Measurements from ENCODE around the gene TIGD7.

TIGD7 gene

DNA sequence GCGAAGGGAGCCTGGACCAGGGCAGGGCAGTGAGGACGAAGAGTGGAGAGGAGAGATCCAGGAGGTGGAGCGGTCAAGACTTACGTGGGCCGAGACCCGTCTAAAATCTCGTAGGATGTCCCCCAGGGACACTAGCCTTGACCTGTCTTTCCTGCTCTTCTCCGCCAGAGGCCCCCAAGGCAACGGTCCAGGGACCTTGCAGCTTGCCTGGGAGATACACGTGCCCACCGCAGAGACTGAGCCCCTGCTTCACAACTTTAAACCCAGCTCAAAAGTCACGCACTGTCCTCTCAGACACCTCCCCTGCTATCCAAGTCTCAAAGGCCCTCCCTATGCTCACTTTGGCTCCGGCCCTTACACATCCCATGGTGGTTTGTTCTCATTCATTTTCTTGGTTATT is 9.4 kb downstream of the TIGD7 start:
- H3K27me3 Mint-ChIP-seq, result no peaks in the 10 kb centered on the region
- no peak overlapping the region for H3K4me3 Mint-ChIP-seq
- peaks cover 16% of the 10 kb centered on the region for H3K36me3 Mint-ChIP-seq (ENCODE audit: insufficient read depth)
- peaks cover 0 to 10% of the 10 kb centered on the region in 2 donors for H3K4me1 Mint-ChIP-seq (ENCODE audit: low read depth in 2 of 2)
- no peak for ATAC-seq (replicated peaks)
- no peak for DNase-seq
- H3K9me3 Mint-ChIP-seq, result peaks cover 7 to 20% of the 10 kb centered on the region in 2 donors
- H3K27ac Mint-ChIP-seq, result no peak overlapping the region

DNA sequence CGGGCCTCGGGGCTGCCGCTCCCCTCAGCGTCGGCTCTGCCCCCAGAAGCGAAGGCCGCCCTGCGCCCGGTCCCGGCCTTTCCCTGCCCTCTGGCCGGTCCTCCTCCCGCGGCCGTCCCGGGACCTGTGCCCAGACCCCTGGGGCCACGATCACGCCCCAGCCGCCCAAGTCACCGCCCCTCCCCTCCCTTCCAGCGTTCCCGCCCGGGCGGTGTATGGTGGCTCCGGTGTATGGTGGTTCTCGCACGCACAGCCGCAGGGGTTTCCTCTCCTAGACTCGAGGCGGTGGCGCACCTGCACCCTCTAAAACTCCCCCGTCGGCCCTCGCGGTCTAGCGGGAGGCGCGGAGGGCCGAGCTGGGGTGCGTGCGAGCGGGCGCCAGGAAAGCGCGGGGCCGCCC is 10.0 kb downstream of the TIGD7 start:
- Mint-ChIP-seq H3K4me1 (ENCODE audit: low read depth in 2 of 2) (peaks cover 0 to 10% of the 10 kb centered on the region in 2 donors), H3K4me3 (no peak overlapping the region), H3K9me3 (peaks cover 7 to 16% of the 10 kb centered on the region in 2 donors), H3K27me3 (no peaks in the 10 kb centered on the region), H3K36me3 (ENCODE audit: insufficient read depth) (peaks cover 20% of the 10 kb centered on the region), H3K27ac (no peak overlapping the region)
- ATAC-seq (replicated peaks) (no peak), DNase-seq (no peak)

DNA sequence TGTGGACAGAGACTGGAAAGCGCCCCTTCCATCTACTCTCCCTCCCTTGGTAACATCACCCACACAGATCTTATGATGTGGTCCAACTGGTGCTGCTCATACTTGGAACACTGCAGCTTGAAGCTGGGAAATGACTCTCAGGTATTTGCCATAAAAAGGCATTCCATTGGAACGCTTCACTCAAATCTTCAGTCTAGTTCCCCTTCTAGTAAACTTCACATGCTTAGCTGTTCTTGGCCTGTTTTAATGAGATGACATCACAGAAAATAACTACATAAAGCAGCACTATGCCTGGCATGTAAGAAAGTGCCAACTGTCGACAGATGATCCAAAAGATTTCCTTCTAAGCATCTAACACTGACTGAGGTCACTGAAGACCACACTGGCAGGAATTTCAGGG is 12.6 kb downstream of the TIGD7 start:
- no peak for ATAC-seq (replicated peaks)
- peaks cover 5 to 14% of the 10 kb centered on the region in 2 donors for H3K9me3 Mint-ChIP-seq
- peaks cover 44% of the 10 kb centered on the region for H3K36me3 Mint-ChIP-seq (ENCODE audit: insufficient read depth)

DNA sequence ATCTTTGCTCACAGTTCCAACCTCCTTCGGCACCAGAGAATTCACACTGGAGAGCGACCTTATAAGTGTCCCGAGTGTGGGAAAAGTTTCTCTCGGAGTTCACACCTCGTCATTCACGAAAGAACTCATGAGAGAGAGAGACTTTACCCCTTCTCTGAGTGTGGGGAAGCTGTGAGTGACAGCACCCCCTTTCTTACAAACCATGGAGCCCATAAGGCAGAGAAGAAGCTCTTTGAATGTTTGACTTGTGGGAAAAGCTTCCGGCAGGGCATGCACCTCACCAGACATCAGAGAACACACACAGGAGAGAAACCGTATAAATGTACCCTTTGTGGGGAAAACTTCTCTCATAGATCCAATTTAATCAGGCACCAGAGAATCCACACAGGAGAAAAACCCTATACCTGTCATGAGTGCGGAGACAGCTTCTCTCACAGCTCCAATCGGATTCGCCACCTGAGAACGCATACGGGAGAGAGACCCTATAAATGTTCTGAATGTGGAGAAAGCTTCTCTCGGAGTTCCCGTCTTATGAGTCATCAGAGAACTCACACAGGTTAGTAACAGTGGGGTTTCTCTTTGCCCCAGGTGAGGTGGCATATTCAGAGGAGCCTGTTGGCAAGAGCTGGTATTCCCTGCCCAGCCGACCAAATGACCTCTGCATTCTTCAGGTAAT is 15.1 kb downstream of the TIGD7 start:
- ATAC-seq (replicated peaks) (no peak), DNase-seq (no peak)
- Mint-ChIP-seq H3K36me3 (ENCODE audit: insufficient read depth) (peaks cover 59% of the 10 kb centered on the region), H3K27ac (no peak overlapping the region), H3K4me3 (no peak overlapping the region), H3K9me3 (peaks cover 0 to 14% of the 10 kb centered on the region in 2 donors), H3K4me1 (ENCODE audit: low read depth in 2 of 2) (peaks cover 2 to 14% of the 10 kb centered on the region in 2 donors), H3K27me3 (no peaks in the 10 kb centered on the region)

More for the DNA sequence above, 12.6 kb downstream of the TIGD7 start:
- Mint-ChIP-seq H3K27me3 (no peaks in the 10 kb centered on the region), H3K4me3 (no peak overlapping the region), H3K27ac (no peak overlapping the region), H3K4me1 (ENCODE audit: low read depth in 2 of 2) (peaks cover 0 to 10% of the 10 kb centered on the region in 2 donors)
- no peak for DNase-seq

DNA sequence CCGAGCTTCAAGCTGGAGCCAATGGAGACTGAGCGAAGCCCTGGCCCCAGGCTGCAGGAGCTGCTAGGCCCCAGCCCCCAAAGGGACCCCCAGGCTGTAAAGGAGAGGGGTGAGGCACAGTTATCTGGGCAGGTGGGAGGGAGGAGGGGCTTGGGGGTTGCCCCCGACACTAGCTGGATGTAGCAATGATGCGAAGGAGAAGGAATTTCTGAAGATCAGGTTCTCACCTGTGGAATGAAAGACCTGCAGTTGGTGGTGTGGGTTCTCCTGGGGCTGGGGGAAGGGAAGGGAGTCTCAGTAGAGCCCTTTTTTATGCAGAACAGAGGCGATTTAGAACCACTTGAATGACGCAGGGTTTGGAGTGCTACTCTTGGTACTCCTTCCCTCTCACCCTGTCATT is 20.1 kb downstream of the TIGD7 start:
- H3K27ac Mint-ChIP-seq, result peak overlapping the region in 1 of 2 donors; percentile 94
- peaks cover 49% of the 10 kb centered on the region for H3K36me3 Mint-ChIP-seq (ENCODE audit: insufficient read depth)
- H3K9me3 Mint-ChIP-seq, result no peaks in the 10 kb centered on the region
- no peaks in the 10 kb centered on the region for H3K27me3 Mint-ChIP-seq
- DNase-seq (no peak), ATAC-seq (replicated peaks) (no peak)
- peak overlapping the region; percentile 86 to 89 for H3K4me3 Mint-ChIP-seq
- peaks cover 21 to 31% of the 10 kb centered on the region in 2 donors for H3K4me1 Mint-ChIP-seq (ENCODE audit: low read depth in 2 of 2)

DNA sequence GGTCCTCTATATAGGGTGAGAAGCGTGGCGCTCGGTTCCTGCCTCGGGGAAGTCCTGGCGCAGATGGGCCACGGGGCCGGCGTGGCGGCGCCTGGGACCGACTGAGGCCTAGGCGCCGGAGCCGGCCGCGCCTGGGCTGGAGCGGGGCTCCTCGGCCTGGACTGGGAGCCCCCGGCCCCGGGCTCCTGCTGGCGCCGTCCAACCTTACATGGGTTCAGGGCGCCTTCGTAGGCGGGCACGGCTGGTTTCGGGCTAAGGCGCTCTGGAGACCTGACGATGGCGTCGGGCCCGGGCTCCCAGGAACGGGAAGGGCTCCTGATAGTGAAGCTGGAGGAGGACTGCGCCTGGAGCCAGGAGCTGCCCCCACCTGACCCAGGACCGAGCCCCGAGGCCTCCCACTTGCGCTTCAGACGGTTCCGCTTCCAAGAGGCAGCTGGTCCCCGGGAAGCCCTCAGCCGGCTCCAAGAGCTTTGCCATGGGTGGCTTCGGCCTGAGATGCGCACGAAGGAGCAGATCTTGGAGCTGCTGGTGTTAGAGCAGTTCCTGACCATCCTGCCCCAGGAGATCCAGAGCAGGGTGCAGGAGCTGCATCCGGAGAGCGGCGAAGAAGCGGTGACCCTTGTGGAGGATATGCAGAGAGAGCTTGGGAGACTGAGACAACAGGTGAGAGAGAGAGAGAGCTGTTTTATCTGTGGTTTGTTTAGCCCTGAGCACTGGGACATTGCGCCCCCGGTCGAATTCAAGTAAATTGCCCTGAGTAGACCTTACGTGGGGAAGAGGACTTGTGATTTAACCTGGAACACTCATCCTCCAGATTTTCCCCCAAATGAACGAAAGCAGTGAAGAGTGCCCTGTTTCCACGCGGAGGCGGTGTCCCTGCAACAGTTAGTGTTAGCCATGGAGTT is 21.4 kb downstream of the TIGD7 start:
- Mint-ChIP-seq H3K4me1 (ENCODE audit: low read depth in 2 of 2) (peaks cover 21 to 31% of the 10 kb centered on the region in 2 donors), H3K4me3 (peak overlapping the region; percentile 86 to 89), H3K27ac (peak overlapping the region; percentile 91 to 94), H3K36me3 (ENCODE audit: insufficient read depth) (peaks cover 38% of the 10 kb centered on the region), H3K27me3 (no peaks in the 10 kb centered on the region), H3K9me3 (no peaks in the 10 kb centered on the region)
- no peak for ATAC-seq (replicated peaks)
- DNase-seq, result no peak

DNA sequence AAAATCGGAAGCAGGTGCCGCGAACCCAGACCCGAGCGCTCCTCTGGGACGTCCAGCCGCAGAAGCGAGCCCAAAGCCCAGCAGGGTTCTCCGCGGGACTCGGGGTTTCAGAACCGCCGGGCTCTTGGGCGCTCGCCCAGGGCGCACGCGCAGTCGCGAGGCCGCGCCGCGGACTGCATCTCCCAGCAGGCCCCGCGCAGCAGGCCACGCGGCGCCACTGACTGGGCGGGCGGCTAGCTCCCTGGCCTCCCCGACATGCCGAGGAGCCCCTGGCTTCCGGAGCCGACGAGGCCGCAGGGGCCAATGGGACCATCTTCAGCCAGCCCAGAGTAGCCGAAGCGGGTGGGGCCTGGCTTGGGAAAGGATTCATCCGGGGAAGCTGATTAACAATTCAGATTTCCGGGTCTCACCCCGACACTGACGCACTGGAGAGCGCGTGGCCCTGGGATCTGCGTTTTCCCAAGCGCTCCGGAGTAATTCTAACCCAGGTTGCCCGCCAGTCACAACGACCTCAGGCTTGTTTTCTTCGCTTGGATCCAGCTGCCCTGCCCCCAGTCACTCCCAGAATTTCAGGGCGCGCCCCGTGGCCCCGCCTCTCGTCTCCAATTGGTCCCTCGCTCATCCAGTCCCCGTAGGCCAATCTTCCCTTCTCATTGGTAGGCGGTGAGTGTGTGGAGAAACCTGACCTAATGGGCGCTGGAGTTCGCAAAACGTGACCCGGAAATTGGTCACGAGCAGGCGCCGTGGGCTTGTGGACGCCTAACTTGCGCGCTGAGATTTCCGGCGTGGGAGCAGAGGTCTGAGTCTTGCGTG is 22.3 kb downstream of the TIGD7 start, which contains the start of gene ZNF263:
Gene ZNF263 (plus strand): TSS at position 762 of the 813 bp plus-strand sequence. CDS start 328 bp downstream, outside the sequence.
- DNase-seq, result peak; percentile 87 to 88 (median 88)
- peak; percentile 84 for ATAC-seq (replicated peaks)
- Mint-ChIP-seq H3K27me3 (no peaks in the 10 kb centered on the region), H3K4me1 (ENCODE audit: low read depth in 2 of 2) (peaks cover 21 to 31% of the 10 kb centered on the region in 2 donors), H3K27ac (peak within 1 kb of the TSS; percentile 91 to 94), H3K36me3 (ENCODE audit: insufficient read depth) (peaks cover 29% of the 10 kb centered on the region), H3K4me3 (peak within 1 kb of the TSS; percentile 86 to 89), H3K9me3 (no peaks in the 10 kb centered on the region)

DNA sequence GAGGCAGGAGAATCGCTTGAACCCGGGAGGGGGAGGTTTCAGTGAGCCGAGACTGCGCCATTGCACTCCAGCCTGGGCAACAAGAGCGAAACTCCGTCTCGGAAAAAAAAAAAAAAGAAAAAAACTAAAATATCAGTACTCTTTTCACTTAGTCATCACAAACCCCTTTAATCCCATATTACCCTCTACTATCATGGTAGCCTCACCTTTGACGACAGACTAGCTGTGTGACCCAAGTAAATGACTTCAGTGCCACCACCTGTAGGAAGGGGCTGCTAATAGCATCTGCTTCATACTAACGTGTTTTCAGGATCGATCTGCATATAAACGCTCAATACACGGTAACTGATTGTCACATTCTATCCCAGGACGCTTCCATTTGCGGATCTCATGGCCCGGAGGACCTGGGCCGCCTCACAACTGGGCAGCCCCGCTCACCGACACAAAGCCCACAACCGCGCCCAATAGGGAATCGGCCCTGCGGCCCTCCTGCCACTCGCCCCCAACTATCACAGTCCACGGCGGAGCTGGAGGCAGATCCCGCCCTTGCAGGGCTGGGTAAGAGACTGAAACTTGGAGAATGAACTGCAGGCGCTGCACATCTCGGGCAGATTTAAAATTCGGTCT is 23.0 kb downstream of the TIGD7 start:
- peak overlapping the region; percentile 86 to 89 for H3K4me3 Mint-ChIP-seq
- H3K27ac Mint-ChIP-seq, result peak overlapping the region; percentile 91 to 94
- DNase-seq, result no peak
- H3K27me3 Mint-ChIP-seq, result no peaks in the 10 kb centered on the region
- no peaks in the 10 kb centered on the region for H3K9me3 Mint-ChIP-seq
- H3K36me3 Mint-ChIP-seq (ENCODE audit: insufficient read depth), result peaks cover 22% of the 10 kb centered on the region
- peak; percentile 15 for ATAC-seq (replicated peaks)
- peaks cover 21 to 31% of the 10 kb centered on the region in 2 donors for H3K4me1 Mint-ChIP-seq (ENCODE audit: low read depth in 2 of 2)

DNA sequence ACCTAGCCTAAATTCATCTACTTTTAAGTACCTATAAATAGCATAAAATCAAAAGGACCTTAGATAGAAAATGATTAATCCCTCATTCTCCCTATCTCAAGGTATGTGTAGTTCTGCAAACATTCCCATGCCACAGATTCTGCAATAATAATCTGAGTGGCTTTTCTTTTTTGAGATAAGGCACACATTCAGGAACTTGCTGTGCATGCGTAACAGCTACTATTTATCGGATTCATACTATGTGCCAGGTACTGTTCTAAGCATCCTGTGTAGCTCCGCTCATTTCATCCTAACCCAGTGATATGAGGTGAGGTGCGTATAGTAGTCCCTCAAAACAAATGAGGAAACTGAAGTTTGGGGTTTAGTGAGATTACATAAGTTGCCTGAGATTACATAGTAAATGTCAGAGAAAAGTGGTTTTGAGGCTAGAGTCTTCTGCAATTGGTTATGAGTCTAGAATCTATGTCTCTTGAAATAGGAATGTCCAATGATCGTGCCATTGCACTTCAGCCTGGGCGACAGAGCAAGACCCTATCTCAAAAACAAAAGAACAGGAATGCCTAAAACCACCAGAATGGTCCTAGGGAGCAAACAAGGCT is 23.9 kb downstream of the TIGD7 start:
- DNase-seq (no peak), ATAC-seq (replicated peaks) (no peak)
- H3K27me3 Mint-ChIP-seq, result no peaks in the 10 kb centered on the region
- peaks cover 20% of the 10 kb centered on the region for H3K36me3 Mint-ChIP-seq (ENCODE audit: insufficient read depth)
- H3K4me1 Mint-ChIP-seq (ENCODE audit: low read depth in 2 of 2), result peaks cover 21 to 31% of the 10 kb centered on the region in 2 donors
- no peaks in the 10 kb centered on the region for H3K9me3 Mint-ChIP-seq
- peak overlapping the region; percentile 86 to 89 for H3K4me3 Mint-ChIP-seq
- H3K27ac Mint-ChIP-seq, result no peak overlapping the region

DNA sequence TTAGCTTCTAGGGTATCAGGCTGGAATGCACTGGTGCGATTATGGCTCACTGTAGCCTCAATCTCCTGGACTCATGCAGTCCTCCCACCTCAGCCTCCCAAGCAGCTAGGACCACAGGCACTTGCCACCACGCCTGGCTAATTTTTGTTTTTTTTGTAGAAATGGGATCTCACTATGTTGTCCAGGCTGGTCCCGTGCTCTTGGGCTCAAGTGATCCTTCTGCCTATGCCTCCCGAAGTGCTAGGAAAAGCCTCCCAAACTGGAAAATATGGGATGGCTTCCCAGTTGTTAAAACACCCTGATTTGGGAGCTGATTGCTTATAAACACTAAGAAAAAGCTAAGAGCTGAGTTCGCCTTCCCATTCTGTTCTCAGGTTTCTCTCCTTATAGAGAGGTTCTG is 28.6 kb downstream of the TIGD7 start:
- no peak for DNase-seq
- no peak overlapping the region for H3K27ac Mint-ChIP-seq
- no peak overlapping the region for H3K4me3 Mint-ChIP-seq
- no peaks in the 10 kb centered on the region for H3K27me3 Mint-ChIP-seq
- H3K9me3 Mint-ChIP-seq, result no peaks in the 10 kb centered on the region
- peaks cover 2% of the 10 kb centered on the region for H3K36me3 Mint-ChIP-seq (ENCODE audit: insufficient read depth)
- no peak for ATAC-seq (replicated peaks)
- no peaks in the 10 kb centered on the region for H3K4me1 Mint-ChIP-seq (ENCODE audit: low read depth in 2 of 2)

DNA sequence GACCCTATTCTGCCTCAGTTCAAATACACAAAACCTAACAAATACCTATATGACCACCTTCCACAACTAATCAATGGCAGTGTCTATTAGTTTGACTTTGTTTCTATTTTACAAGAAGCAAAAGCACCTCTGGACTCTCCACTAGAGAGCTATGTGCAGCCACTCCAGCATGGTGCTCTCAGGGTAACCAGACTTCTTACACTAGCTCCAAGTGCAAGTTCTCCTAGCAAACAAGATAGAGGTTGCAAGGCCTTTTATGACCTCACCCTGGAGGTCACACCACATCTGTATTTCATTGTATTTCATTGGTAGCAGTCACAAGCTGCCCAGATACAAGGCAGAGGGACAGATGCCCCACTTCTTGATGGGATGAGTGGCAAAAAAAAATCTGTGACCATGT is 30.3 kb downstream of the TIGD7 start:
- H3K36me3 Mint-ChIP-seq (ENCODE audit: insufficient read depth), result peaks cover 3% of the 10 kb centered on the region
- no peak overlapping the region for H3K27ac Mint-ChIP-seq
- no peak overlapping the region for H3K4me3 Mint-ChIP-seq
- no peaks in the 10 kb centered on the region for H3K9me3 Mint-ChIP-seq
- no peaks in the 10 kb centered on the region for H3K4me1 Mint-ChIP-seq (ENCODE audit: low read depth in 2 of 2)
- no peak for DNase-seq
- H3K27me3 Mint-ChIP-seq, result no peaks in the 10 kb centered on the region
- no peak for ATAC-seq (replicated peaks)

DNA sequence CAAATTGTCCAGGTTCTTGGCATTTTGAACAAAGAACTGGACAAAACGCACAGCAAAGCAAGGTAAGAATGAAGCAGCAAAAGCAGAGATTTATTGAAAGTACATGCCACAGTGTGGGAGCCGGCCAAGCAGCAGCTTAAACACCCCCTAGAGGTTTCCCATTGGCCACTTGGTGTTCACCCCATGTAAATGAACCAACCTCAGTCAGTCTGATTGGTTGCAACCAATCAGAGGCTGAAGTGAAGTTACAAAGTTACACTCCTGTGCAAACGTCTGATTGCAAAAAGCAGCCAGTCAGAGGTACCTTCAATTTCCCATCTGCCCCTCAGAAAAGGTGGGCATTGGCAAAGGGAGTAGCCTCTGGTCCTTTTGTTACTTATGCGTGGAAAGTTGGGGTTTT is 30.7 kb downstream of the TIGD7 start:
- no peak for ATAC-seq (replicated peaks)

More for the DNA sequence above, 30.7 kb downstream of the TIGD7 start:
- no peak for DNase-seq
- no peak overlapping the region for H3K27ac Mint-ChIP-seq
- H3K4me3 Mint-ChIP-seq, result no peak overlapping the region
- H3K4me1 Mint-ChIP-seq (ENCODE audit: low read depth in 2 of 2), result no peaks in the 10 kb centered on the region
- no peaks in the 10 kb centered on the region for H3K9me3 Mint-ChIP-seq
- peaks cover 5% of the 10 kb centered on the region for H3K36me3 Mint-ChIP-seq (ENCODE audit: insufficient read depth)
- H3K27me3 Mint-ChIP-seq, result no peaks in the 10 kb centered on the region
